ENCODE measurements around the gene LCE3A.
"Not testable (repeated sequence)": the region's sequence is repeated elsewhere in the genome, so short reads cannot be mapped to it uniquely, and the experiment has no call there.

Gene LCE3A

GRCh38 chr1:152622803-152623202 lies at the start of gene LCE3A:
Gene LCE3A (minus strand): TSS chr1:152623103. CDS start chr1:152623103, 0 bp downstream.
- DNase-seq (ENCODE audit: low read depth): no peak

- no peak for DNase-seq (ENCODE audit: low read depth)
These were observed 44.7 kb upstream of the LCE3A start for GRCh38 chr1:152667648-152668047.

GRCh38 chr1:152666171-152666570 lies 43.3 kb upstream of the LCE3A start:
- not testable (repeated sequence) for DNase-seq (ENCODE audit: low read depth)

GRCh38 chr1:152663098-152663497 lies 40.2 kb upstream of the LCE3A start, which contains the start of gene LCE2D:
Gene LCE2D (plus strand): TSS chr1:152663380. CDS start chr1:152664106, 726 bp downstream.
- DNase-seq (ENCODE audit: low read depth): no peak

GRCh38 chr1:152658649-152659048 lies 35.7 kb upstream of the LCE3A start:
- DNase-seq (ENCODE audit: low read depth): no peak

- no peak for DNase-seq (ENCODE audit: low read depth)
These were observed 34.8 kb upstream of the LCE3A start for GRCh38 chr1:152657677-152658076.

GRCh38 chr1:152656459-152656858 lies 33.6 kb upstream of the LCE3A start:
- DNase-seq (ENCODE audit: low read depth): no peak

- no peak for DNase-seq (ENCODE audit: low read depth)
These were observed 31.2 kb upstream of the LCE3A start for GRCh38 chr1:152654110-152654509.

- no peak for DNase-seq (ENCODE audit: low read depth)
These were observed 23.8 kb upstream of the LCE3A start for GRCh38 chr1:152646656-152647055.

- DNase-seq (ENCODE audit: low read depth): no peak
These were observed 22.2 kb upstream of the LCE3A start for GRCh38 chr1:152645146-152645545.

- no peak for DNase-seq (ENCODE audit: low read depth)
These were observed 21.0 kb upstream of the LCE3A start for GRCh38 chr1:152643945-152644344.

GRCh38 chr1:152640351-152640750 lies 17.4 kb upstream of the LCE3A start:
- no peak for DNase-seq (ENCODE audit: low read depth)

GRCh38 chr1:152630596-152630995 lies 7.7 kb upstream of the LCE3A start:
- no peak for DNase-seq (ENCODE audit: low read depth)

GRCh38 chr1:152626744-152627143 lies 3.8 kb upstream of the LCE3A start:
- DNase-seq (ENCODE audit: low read depth): no peak

GRCh38 chr1:152623203-152623844 lies 421 bp upstream of the LCE3A start:
- DNase-seq (ENCODE audit: low read depth): no peak

GRCh38 chr1:152621993-152622392 lies 910 bp downstream of the LCE3A start:
- no peak for DNase-seq (ENCODE audit: low read depth)

- no peak for DNase-seq (ENCODE audit: low read depth)
These were observed 9.4 kb downstream of the LCE3A start, which contains the start of gene LCE3B for GRCh38 chr1:152613511-152613910. Gene LCE3B (plus strand): TSS chr1:152613811. CDS start chr1:152613811, 0 bp downstream.

- DNase-seq (ENCODE audit: low read depth): no peak
These were observed 23.0 kb downstream of the LCE3A start, which contains the start of gene LCE3C for GRCh38 chr1:152599934-152600333. Gene LCE3C (plus strand): TSS chr1:152600234. CDS start chr1:152600732, 498 bp downstream.

- DNase-seq (ENCODE audit: low read depth): no peak
These were observed 25.9 kb downstream of the LCE3A start for GRCh38 chr1:152596986-152597385.

GRCh38 chr1:152585586-152585985 lies 37.3 kb downstream of the LCE3A start:
- no peak for DNase-seq (ENCODE audit: low read depth)

- no peak for DNase-seq (ENCODE audit: low read depth)
These were observed 40.3 kb downstream of the LCE3A start for GRCh38 chr1:152582647-152583046.

GRCh38 chr1:152580433-152580832 lies 42.5 kb downstream of the LCE3A start, which contains the start of gene LCE3D:
Gene LCE3D (minus strand): TSS chr1:152580516. CDS start chr1:152579936, 580 bp downstream.
- DNase-seq (ENCODE audit: low read depth): no peak

GRCh38 chr1:152579526-152579925 lies 43.4 kb downstream of the LCE3A start:
- not testable (repeated sequence) for DNase-seq (ENCODE audit: low read depth)

GRCh38 chr1:152577168-152577567 lies 45.7 kb downstream of the LCE3A start:
- no peak for DNase-seq (ENCODE audit: low read depth)

Data from stimulated activated CD8-positive, alpha-beta memory T cell treated with anti-CD3 and anti-CD28 coated beads, Interleukin-15, amount 100 ng/mL, for 1 hour (primary cell).